HG03460 (cell line): ENCODE data around the gene EBF3.

Source experiments
- ATAC-seq: cut with Tn5 transposase; IDR thresholded peaks from one replicate; pipeline ENCODE4 v1.9.1; 2021; ENCODE audit not compliant: unreplicated experiment

EBF3 gene

DNA sequence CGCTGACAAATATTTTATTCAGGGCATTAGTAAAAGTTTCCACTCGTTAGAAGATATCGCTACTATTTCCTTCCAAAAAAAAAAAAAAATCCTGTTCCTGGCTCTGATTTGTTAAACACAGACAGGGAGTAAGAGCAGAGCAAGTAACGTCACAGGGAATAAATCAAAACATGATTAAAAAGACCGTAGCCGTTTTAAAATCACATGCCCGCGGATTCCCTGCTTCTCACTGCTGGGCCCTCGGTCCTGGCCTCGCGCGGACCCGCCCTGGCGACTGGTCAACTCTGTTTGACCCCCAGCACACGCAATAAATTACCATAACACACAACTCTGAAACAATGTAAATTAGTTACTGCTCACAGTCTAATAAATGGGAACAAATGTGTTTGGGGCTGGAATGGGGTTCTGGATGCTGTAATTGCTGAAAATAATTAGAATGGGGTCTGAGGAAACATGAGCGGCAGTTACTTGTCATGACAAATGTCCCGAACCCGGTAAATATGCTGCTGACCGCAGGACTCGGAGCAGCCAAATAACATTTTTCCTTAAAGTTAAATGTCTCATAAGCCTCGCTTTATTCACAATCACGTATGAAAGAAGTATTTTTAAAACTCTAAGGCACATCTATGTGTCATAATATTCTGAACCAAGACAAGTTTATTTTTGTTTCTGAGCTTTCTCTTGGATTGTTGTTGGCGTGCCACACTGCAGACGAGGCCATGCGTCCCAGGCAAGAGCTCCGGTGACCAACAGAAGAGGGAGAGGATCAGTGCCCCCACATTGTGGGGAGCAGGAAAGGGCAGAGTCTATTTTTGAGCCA lies 17.9 kb downstream of the EBF3 start:
- ATAC-seq, result no peak

DNA sequence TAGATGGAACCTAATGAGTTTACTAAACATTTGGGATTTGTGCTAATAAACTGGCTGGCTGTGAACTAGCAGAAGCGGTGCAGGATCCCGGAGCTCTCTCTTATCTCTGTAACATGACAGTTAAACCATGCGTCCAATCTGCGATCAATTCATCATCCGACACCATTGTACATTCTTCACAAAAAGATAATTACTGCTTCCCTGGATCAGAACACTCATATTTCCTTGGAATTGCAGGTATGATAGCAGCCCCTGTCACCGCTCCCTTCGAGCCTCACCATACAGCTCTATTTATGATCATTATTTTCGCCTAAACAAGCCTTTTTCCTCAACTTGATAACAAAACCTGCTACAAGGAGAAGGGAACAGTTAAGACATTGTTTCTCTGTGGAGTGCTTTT lies 18.5 kb downstream of the EBF3 start:
- no peak for ATAC-seq

DNA sequence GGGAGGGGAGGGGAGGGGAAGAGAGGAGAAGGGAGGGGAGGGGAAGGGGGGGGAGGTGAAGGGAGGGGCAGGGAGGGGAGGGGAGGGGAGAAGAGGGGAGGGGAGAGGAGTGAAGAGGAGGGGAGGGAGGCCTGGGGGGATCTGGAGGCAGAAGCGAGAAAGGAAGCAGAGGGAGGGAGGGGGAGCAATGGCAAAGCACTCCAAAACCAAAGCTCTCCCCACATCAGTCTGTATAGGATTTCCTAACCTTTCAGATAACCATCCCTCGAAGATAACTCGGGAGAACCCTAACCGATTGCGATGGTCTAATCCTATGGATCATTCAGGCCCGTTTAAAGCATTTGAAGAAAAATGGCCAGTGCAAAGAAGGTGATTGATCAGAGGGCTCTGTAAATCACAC lies 19.0 kb downstream of the EBF3 start:
- no peak for ATAC-seq

DNA sequence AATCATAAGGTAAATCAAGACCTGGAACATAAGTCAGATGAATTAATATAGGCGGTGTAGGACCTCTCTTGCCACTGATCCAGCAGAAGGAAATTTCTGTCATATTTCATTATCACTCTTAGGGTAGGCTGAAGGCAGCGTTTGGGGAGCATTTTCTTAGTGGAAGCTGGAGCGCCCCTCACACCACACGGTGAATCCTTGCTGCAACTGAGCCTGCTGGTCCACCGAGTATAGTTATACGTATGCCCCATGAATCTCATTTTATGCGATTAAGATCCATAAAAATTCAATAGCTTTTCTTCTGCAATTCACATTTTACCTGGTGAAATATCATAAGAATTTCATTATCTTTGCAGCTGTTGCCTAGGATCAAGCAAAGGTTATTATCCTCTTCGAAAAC lies 19.6 kb downstream of the EBF3 start:
- no peak for ATAC-seq

DNA sequence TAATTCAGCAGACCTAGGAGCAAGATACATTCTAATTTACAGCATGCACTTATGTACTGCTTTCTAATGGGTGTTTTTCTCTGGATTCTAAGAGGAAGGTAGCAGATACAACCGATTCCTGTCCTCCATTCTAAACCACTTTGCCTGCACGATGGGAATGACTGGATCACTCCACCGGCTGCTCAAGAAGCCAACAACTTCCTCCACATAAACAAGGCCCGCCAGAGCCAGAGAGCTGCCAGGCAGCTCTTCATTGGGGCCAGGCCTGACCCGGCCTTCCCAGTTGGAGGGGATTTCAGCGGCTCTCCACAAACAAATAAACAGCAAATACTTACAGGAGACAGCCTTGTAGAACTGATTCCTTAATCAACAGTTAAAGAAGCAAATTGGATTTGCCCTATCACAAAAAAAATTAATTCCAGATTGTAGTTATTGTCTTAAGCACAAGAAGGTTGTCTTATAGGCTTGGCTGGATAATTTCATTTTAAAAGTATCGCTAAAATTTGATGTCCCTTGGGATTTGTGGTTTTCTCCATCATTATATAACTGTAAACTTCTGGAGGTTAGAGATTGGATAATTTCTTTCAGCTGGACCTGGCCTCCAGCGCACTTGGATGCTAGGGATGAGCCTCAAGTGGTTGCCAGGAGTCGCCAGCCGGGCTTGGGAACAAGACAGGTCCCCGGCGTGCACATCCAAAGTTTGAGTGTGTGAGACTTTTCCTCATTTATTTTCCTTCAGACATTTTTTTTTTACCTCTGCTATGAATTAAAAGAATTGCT lies 20.9 kb downstream of the EBF3 start:
- ATAC-seq, result no peak

DNA sequence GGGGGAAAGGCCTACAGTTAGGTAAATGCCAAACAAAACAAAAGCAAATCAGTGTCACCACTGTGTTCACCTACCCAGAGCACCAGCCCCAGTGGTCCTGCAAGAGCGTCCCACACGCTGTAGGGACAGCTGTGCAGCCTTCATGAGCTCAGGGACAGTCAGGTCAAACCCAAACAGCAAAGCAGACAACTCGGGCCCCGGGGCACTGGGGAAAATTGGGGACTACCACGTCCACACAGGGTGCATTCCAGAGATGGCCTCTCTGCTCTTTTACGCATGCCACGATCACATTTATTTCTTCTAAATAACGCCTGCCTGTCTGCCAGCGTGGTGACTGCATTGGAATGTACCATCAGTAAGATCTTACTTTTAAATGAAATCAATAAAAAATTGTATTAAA lies 21.7 kb downstream of the EBF3 start:
- no peak for ATAC-seq

DNA sequence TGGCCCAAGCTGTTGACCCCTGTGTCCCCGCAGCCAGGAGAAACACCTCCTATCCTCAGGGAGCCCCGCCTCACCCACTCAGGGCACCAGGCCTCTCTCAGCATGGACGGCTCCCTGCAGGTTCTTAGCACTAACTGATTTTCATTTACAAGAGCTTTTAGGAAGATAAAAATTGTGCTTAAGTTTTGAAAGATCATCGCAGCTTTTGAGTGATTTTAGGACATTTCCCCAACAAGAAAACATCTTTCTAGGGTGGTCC lies 22.1 kb downstream of the EBF3 start:
- ATAC-seq, result no peak

DNA sequence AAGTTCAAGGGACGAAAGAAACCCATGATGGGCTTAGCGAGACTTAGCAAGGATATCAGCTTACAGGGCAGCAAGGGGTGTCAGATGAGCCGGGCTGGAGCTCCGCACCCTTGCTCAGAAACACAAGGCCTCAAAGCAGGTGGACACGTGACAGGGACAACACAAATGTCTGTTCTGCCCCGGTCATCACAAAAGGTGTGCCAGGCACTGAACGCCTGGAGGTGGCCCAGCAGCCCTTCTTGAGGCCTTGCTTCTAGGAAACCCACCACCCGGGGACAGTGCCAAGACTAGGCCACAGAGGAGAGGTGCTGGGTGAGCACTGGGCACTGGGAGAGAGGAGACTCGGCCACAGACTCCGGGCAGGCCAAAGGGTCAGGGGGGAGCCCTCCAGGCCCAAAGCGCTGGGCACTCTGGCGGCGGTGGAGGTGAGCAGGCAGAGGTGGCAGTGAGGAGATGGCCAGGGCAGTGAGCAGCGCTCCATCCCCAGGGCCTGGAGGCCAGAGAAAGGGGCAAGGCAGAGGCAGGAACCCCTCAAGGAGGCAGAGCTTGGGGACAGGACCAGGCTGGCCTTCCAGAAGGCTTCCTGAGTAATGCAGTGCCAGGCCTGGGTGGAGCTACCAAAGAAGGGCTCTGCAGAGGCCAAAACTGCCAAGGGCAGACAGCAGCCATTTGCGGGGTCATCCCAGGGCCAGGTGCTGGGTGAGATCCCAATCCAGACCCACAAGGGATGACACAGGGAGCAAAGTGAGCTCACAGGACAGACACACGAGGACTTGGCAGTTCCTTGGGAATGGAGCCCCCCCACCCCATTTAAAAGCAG lies 22.7 kb downstream of the EBF3 start:
- no peak for ATAC-seq

DNA sequence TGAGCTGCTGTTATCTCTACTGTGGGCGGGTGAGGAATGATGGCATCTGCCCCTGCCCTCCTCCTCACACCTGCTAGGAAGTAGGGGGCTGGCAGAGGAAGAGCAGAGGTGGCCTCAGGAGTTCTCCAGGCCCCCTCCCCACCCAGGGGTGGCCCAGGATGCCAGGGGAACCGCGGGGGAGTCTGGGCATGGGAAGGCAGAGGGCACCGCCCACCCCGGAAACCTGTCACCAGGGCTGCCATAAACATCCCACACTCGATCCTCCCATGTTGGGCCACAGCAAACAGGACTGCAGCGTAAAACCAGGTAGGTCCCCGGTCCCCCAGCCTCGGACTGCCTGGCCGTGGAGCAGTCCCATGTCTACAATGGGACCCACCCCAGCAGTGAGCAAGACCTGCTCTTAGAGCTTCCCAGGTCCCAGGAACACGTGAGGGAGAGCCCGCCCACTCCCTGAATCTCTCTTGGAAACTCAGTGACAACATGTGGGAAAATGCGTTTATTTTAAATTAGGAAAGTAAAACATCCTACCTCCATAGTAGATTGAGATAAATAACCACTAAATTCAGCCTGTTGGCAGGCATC lies 23.4 kb downstream of the EBF3 start:
- no peak for ATAC-seq

DNA sequence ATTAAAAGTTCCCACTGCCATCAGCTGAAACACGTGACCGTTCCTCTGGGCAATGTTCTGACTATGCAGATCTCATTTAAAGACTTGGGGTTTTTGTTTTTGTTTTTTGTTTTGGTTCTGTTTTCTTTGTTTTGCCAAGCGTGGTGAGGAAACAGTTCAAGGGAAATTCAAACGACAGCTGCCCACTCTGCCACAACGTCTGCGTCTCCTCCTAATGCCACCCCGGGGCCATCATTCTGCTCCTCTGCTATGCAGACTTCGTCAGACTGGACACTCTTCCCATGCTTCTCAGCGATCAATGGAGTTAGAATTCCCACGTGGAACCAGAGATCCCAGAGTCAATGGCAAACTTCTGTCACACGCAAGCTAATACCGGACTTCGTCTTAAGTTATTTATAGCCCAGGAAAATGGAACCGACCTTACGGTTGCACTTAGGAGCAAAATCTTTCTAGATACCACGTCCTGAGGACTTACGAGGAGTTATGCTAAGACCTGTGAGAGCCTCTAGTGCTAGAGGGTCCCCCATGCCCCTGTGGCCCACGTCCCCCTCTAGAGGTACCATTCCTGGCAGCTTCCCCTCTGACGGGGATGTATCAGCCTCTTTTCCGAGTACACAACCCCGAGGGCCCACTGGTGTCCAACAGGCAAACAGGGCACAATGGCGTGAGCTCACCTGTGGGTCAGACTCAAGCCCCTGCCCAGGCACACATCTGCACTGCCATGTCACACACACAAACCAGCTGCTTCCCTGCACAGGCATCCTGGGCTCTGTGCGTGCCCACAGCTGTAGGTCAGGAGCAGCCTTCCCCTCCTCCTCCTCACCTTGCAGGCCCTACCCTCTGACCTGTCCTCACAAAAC lies 24.4 kb downstream of the EBF3 start:
- ATAC-seq, result no peak

DNA sequence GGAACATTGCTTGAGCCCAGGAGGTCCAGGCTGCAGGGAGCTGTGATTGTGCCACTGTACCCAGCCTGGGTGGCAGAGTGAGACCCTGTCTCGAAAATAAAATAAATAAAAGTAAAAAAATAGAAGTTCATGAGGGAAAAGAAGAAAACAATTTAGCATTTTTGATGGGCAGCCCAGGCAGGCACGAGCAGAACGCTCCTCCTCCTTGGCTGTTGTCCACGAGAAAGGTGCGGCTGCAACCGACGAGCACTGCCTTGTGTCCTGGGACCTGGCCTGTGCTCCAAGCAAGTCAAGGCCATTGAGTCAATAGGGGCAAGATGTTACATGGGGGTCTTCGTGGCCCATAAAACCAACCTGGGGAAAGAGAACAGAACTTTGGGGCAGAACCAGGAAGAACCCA lies 25.6 kb downstream of the EBF3 start:
- ATAC-seq, result no peak

DNA sequence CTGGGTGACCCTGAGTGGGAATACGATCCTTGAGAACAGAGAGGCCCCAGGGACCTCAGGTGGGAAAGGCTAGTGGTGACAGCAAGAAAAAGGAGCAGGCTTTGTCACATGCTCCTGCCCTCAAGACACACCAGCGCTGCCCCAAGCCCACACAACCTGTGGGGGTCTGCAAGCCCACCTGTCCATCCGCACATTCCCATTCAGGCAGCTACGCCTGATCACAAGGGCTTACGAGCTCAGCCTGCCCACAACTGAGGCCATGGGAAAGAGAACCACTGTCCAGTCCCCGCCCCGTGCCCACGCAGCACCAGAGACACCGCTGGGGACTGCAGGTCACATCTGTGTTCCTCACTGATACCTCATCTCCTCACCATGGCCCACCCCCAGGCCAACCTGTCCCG lies 26.7 kb downstream of the EBF3 start:
- no peak for ATAC-seq

DNA sequence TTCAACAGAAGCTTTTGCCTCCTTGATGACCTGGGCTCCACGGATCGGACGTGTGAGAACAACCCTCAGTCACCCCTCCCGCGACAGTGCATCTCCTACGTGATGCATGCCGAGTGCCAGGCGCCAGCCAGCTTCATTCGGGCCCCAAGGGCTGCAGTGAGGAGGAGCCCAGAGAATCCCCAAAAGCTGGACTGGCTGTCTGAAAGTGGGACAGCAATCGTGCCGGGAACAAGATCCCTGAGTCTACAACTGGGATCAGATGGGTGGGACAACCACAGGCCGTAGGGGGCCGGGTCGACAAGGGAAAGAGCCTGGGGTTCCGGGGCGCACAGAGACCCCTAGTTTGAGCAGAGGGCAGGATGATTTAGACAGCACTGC lies 27.2 kb downstream of the EBF3 start:
- ATAC-seq, result no peak

DNA sequence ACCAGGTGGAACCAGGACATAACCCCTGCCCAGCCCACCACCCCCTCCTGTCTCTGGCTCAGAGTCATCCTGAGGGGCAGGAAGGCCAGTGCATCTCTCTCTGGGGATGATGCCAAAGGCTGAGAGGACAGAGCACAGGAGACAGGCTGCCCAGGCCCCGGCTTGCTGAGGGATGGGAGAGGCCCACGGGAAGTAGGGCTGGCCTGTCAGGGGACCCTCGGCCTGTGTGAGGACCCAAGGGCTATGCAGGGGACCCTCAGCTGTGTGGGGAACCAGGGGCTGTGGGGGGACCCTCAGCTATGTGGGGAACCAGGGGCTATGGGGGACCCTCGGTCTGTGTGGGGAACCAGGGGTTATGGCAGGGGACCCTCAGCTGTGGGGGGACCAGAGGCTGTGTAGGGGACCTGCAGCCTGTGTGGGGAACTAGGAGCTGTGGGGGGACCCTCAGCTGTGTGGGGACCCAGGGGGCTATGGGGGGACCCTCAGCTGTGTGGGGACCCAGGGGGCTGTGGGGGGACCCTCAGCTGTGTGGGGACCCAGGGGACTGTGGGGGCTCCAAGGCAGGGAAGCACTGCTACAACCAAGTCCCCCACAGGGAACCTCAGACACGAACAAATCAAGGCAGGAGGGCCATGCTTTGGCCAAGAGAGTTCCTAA lies 27.7 kb downstream of the EBF3 start:
- no peak for ATAC-seq

DNA sequence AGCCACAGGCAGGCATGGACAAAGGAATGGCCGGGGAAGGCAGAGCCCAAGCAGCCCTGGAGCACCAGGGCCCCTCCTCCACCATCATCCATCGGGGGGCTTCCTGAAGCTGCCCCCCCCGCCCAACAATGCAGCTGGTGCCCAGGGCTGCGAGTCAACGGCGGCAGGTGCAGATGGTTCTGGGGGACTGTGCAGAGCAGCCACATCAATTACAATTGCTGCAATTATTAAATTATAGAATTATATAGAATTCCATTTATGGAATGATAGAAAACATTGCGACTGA lies 28.3 kb downstream of the EBF3 start:
- no peak for ATAC-seq

DNA sequence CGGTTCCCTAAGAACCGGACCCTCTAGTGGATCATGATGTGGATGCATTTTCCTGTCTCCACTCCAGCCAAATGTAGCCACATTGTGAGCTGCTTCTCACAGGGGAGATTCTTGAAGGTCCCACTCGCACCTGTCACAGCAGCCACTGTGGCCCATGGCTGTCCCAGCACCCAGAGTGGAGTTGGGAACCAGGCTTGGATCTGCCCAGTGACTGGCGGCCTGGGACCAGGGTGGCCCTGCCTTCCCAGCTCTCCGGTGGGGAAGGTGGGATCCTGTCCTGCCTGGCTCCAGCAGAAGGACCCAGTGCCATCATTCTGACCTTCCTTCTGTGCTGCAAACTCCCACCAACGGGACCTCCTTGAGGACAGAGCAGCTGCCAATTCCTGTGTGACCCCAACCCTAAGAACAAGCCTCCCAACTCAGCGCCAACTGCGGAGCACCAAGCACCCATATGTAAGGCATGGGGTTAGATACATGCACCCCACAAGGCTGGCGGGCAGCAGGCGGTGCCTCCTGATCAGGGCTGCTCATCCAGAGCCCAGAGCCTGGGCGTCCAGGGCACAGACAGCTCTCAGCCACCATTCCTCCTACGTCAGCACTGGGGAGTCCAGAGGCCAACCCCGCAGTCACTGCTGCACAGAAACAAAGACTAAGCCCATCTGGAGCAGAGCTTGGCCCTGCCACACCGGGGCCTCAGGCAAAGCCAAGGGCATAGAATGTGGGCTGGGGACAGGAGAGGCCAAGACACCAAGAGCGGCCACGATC lies 28.8 kb downstream of the EBF3 start:
- ATAC-seq, result no peak

DNA sequence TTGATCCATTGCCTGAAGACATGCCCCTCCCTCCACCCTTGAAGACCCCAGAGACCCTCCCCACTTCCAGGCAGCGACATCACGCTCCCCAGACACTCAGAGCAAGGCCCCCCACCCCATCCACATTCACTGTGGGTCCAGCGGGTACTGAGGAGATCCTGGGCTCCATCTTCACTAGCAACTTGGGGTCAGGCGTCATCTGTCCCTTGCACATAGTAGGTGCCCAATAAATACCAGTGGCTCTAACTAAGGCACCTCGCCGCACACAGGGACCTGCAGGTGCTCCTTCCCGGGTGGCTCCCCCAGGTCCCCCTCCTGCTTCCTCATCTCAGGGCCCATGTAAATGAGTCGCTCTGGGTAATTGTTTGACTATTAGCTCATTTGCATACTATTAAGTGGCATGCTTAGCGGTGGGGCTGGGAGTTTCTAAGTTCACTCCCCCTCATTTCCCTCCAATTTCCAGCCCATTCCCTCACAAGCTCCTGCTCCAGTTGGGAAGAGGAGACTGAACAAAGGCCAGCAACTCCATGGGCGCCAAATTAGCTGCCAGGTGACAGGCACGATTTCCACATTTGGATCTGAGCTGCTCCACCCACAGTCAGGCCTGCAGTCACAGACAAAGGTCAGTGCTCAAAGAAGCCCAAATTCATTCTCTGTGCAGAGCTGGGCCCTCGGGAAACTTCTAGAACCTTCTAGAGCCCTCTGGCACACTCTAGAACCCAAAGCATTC lies 29.7 kb downstream of the EBF3 start:
- ATAC-seq, result no peak

DNA sequence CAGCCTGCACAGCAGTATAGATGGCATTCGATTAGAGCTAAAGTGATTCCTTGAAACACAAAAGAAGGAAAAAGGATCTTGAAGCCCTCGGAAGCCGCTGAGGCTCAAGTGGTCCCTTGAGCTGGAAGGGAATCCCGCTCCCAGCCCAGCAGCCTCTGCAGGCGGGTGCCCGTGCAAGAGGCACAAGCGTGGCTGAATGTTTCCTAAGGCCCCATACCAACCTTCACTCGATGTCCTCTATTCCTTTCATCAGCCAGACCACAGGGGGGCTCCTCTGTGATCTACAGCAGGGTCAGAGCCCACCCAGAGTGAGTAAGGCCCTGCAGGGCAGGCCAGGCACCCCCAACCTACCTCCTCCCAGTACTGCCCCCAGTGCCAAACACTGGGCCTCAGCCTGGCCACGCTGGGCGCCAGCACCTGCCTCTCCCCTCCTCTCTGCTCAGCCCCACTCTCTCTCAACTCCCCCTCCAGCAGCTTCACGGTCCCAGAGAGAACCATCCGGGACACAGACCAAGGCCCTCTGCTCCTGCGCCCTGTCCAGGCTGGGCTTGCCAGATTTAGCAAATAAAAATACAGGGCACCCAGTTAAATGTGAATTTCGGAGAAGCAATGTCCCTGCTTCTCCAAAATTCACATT lies 30.5 kb downstream of the EBF3 start:
- ATAC-seq, result no peak
